Pons (tissue), 1 donor: ENCODE results near the gene CLSTN3.

Experiments
- DNase-seq: peaks from one replicate; pipeline ENCODE4 v3.0.0-alpha.2; 2016; ENCODE audit warnings: low spot score

CLSTN3 gene

DNA sequence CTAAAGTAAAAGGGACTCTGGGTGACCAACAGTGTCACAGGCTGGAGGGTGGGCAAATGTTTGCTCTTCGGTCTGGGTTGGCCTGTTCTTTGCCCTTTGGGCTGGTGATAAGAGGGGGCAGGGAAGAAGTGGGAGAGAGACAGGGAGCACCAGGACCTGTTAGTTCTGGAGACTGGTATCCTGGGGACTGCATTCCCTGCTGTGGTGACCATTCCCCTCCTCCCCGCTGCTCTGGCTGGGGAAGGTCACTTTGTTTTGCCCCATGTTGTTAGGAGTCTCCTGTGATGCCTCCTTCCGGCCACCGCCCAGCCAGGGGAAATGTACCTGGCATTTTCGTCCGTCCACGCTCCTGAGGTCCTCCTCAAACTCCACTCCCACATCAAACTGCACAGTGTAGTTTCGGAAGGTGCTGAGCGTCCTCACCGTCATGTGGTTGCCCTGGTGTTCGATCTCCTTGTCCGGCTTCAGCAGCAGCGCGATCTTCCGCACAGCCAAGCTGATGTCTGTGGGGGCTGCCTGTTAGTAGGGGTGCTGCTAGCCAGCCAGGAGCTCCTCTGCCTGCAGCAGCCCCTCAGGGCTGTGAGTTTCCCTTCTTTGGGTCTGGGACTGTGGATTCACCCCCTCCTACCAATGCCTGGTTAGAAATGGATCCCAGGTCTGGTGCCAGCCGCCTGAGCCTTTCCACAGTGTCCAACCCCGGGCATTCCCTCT lies 2.1 kb upstream of the CLSTN3 start:
- no peak for DNase-seq

DNA sequence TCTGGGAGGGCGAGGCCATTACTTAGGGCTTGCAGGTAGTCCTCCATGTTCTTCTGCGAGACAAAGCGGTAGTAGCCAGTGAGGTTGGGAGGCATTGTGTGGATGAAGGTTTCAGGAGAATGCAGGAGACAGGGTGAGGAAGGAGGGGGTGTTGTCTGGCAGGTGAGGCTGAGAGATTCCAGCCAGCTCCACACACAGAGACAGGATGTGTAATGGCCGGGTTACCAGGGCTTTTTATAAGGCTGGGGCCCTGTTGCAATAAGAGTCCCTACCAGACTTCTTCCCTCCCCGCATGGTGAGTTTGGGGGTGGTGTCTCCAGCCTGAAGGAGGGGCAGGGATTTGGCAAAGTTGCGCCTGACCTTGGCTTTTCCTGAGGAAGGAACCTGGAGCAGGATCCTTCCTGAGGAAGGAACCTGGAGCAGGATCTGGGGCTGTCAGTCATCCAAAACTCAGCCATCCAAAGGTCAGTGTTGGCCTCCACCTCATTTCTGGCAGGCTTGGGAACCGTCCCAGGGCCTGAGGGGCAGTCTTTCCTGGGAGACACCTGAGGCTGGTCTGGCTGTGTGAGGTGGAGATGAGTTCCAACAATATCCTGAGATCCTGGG lies 1.4 kb upstream of the CLSTN3 start, which contains the start of gene RBP5:
TSS of gene RBP5 (minus strand) at position 209 of the 606 bp plus-strand sequence. CDS start at position 95, 114 bp downstream.
- no peak for DNase-seq

DNA sequence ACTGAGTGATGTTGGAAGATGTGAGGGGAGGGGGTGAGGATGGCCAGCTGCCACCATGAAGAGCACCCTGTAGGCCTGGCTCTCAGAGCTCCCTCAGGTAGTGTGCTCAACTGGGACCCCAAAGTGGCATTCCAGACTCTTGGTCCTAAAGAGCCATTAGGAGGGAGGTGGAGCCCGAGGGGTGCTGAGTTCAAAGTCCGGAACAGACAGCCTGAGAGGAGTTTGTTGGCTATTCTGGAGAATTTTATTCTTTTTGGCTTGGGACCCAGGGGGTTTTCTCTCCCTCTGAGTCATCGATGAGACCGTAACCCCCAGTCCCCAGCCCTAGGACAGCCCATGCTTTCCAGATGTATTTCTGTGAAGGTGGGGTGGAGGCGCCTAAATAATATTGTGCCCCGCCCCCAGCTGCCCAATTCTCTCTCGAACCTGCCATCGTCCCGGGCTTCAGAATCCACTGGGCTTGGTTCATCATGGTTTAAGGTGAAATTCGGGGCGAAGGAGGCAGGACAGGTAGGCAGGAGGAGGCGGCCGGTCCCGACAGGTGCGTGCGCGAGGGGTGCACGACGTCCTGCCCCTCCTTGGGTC lies 792 bp upstream of the CLSTN3 start:
- DNase-seq: no peak

DNA sequence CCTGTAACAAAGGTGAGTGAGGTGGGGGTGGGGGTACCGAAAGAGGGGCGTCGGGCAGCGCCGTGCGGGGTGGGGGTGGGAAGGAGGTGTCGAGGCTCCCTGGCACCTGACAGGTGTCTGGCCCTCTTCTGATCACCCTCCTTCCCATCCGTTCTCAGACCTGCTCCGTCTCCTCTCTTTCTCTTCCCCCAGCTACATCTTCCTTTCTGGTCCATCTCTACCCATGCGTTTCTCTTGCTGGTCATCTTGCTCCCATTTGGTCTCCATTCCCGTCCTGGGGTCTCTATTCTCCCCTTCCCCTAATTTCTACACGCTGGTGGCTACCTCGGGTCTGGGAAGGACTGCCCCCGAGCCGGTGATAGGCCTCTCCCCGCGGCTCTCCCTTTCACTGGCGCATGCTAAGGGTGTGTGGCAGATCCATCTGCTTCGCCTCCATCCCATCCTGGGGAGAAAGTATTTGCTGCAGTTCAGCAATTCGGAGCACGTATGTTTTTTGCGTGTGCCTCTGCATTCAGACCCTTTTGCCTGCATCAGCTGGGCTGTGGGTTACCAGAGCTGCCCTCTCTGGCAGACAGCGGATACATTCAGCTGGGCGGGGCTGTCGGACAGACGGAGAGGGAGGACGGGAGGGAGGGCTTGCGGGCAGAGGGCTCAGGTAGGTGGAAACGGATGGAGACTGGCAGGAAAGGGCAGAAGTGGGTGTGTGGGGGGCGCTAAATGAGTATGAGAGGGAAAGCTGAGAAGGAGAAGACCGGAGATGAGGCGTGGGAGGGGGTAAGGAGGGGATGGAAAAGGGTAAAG lies 730 bp downstream of the CLSTN3 start:
- DNase-seq: peak; percentile 18

DNA sequence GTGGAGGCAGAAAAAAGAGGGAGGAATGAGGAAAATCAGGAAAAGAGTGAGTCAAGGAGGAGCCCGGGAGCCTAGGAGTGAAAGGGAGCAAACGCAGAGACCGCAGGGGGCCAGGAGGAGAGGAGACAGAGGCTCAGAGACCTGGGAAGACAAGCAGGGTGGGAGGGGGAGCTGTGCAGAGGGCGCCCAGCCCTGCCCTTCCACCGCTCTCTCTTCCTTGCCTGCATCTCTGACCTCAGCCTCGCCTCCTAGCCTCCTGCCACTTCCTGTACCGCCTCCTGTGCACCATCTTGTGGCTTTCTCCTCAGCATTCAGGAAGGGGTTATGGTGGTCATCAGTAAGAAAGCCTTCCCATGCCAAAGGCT lies 1.3 kb downstream of the CLSTN3 start:
- no peak for DNase-seq

GRCh38 chr12:7134396-7135166 lies 4.4 kb downstream of the CLSTN3 start:
- DNase-seq: no peak

- no peak for DNase-seq
Measured at GRCh38 chr12:7136071-7136470, 5.9 kb downstream of the CLSTN3 start.

GRCh38 chr12:7136676-7137075 lies 6.5 kb downstream of the CLSTN3 start:
- no peak for DNase-seq

DNA sequence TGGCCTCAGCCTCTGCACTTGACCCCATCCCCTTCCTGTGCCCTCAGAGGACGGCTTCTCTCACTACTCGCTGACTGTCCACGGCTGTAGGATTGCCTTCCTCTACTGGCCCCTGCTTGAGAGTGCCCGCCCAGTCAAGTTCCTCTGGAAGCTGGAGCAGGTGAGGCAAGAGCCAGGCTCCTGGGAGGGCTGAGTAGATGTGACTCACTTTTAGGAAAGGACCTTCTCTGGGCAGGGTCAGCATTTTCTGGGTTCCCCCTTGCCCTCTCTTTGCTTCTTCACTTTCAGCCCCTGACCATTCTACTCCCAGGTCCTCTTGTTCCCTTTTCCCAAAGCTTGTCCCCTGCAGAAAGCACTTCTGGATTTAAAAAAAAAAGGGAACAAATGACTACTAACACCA lies 7.7 kb downstream of the CLSTN3 start:
- no peak for DNase-seq

DNA sequence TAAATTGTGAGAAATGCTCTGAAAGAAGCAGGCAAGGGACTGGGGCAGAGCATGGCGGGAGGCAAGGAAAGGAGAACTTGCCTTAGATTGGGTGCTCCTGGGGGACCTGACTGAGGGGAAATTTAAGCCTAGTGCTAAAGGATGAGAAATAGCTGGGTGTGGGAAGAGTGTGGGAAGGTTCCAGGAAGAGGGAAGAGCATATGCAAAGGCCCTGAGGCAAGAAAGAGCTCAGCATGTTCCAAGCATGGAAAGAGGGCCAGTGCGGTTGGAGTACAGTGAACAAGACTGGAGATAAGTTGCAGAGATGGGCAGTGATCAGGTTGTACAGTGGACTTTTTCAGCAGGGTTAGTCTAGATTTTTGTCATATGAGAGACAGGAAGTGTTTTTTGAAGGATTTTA lies 9.0 kb downstream of the CLSTN3 start:
- DNase-seq: no peak

- DNase-seq: no peak
Measured at GRCh38 chr12:7141351-7142005, 11.3 kb downstream of the CLSTN3 start.

DNA sequence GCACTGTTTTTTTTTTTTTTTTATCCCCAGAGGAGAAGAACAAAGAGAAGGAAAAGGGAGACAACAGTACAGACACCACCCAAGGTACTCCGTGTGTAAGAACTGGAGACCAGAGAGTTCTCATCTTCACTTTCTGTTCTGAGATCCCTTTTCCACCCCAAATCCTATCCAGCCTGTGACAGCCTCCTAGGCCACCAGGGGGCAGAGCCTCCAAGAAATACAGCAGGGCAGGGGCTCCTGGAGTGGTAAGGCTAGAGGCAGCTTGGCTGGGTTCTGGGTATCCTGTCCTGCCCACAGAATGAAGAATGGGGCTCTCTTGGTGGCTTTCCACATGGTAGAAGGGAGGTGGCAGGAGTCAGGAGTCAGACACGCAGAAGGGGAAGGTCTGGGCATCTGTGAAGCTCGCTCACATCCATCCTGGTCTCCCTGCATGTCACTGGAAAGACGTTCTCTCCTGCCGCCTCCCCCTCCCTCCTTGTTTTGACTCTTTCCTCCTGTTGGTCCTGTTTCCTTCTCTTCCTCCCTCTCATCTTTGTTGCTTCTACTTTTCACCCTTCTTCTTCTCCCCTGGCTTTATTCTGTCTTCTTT lies 12.0 kb downstream of the CLSTN3 start:
- no peak for DNase-seq

DNA sequence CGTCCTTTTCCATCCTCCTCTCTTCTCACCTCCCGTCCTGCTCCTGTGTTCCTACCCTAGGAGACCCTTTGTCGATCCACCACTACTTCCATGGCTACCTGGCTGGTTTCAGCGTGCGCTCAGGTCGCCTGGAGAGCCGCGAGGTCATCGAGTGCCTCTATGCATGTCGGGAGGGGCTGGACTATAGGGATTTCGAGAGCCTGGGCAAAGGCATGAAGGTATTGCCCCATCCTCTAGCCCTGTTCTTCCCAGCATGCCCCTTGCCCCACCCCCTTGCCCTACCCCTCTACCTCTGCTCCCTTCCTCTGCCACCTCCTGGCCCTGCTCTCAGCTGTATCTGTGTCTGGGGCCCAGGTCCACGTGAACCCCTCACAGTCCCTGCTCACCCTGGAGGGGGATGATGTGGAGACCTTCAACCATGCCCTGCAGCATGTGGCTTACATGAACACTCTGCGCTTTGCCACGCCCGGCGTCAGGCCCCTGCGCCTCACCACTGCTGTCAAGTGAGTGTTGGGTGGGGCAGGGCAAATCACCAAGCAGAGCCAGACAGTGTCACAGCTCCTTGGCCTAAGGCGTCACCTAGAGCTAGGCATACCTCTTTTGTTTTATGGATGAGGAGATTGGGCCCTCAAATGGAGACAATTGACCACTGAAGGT lies 12.8 kb downstream of the CLSTN3 start:
- no peak for DNase-seq

GRCh38 chr12:7143564-7143963 lies 13.4 kb downstream of the CLSTN3 start:
- no peak for DNase-seq

GRCh38 chr12:7144414-7145120 lies 14.4 kb downstream of the CLSTN3 start:
- peak; percentile 40 for DNase-seq

DNA sequence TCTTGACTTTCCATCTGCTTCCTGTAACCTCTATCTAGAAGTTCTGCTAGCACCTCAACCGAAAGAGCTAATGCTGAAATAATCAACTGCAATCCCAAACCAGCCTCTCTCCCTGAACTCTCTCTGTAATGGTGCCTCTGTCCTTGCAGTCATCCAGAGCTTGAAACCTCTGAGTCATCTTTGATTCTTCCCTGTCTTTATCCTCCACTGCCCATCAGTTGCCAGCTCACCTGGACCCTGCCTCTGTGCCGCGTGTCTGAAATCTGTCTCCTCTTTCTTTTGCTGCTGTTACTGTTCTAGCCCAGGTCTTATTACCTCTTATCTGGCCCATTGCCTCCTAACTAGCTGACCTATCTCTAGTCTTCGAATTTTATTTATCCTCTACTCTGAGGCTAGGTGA lies 15.5 kb downstream of the CLSTN3 start:
- no peak for DNase-seq

DNA sequence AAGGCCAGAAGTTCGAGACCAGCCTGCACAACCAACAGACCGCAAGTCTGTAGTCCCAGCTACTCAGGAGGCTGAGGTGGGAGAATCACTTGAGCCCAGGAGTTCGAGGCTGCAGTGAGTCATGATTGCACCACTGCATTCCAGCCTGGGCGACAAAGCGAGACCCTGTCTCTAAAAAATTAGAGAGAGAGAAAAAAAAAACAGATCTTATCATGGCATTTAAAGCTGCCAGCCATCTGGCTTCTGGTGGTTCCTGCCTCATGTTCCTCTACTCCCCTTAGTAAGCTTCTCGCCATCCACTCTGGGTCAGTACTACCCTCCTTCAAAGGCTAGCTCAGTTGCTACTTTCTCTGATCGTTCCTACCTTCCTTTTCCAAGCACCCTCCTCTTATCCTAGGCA lies 16.1 kb downstream of the CLSTN3 start:
- no peak for DNase-seq

DNA sequence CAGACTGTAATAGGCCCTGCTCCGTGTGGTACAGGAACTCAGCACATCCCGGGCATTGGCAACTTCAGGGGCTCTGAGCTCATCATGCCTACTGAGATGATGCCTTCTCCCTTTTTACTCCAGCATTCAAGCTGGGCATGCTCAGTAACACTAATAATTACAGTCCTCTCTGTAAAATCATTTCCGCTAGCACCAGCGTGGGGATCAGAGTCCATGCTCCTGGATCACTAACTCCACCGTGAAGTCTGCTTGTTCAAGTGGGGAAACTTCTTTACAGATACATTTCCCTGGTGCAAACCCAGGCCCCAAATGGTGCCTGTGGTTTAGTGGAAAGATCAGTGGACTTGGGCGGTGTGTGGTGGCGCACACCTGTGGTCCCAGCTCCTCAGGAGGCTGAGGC lies 16.7 kb downstream of the CLSTN3 start:
- DNase-seq: no peak

GRCh38 chr12:7150356-7150755 lies 20.2 kb downstream of the CLSTN3 start:
- DNase-seq: no peak

GRCh38 chr12:7150841-7151240 lies 20.7 kb downstream of the CLSTN3 start:
- no peak for DNase-seq
